HEK293 (cell line): ENCODE data around the gene IP6K2.
"Not testable (repeated sequence)": the region's sequence is repeated elsewhere in the genome, so short reads cannot be mapped to it uniquely, and the experiment has no call there.

Source experiments
- CTCF ChIA-PET: fragments of 350-600 bp; formaldehyde crosslinking; extraction: SDS; loops from one replicate; lab custom pipeline; 2021; ENCODE audit warnings: antibody characterized with exemption; lab: Yijun Ruan, JAX
- POLR2A ChIA-PET: fragments of 300-600 bp; formaldehyde crosslinking; extraction: SDS; loops from one replicate; lab custom pipeline; 2020; ENCODE audit warnings: antibody characterized with exemption, inconsistent platforms; lab: Yijun Ruan, JAX
- H3K27ac ChIP-seq: fragments of 200-500 bp; sonication (Bioruptor generic); 2 replicates; pipeline ENCODE4 v1.5.1; 2014; ENCODE audit warnings: low read depth, low read length, control low read depth, inconsistent platforms; ENCODE audit errors: extremely low read depth
- H3K36me3 ChIP-seq, 2 experiments: fragments of 200-500 bp in 1 of 2; sonication (Bioruptor generic) in 1 of 2; 1 replicate in 1 of 2; 2 replicates in 1 of 2; pipeline ENCODE4 v1.5.1; 2014 to 2017; ENCODE audit warnings: inconsistent platforms in 2 of 2, low read length in 2 of 2; ENCODE audit not compliant: control insufficient read depth in 2 of 2, insufficient read depth in 1 of 2
- H3K4me1 ChIP-seq: fragments of 200-500 bp; sonication (Bioruptor generic); 2 replicates; pipeline ENCODE4 v1.5.1; 2014; ENCODE audit warnings: mild to moderate bottlenecking, low read length, inconsistent platforms; ENCODE audit not compliant: control insufficient read depth, insufficient read depth
- H3K4me3 ChIP-seq: 2 replicates; pipeline ENCODE4 v1.5.1; 2011; ENCODE audit warnings: low read depth, mild to moderate bottlenecking, control low read depth, low read length, moderate library complexity
- H3K9me3 ChIP-seq: fragments of 200-500 bp; sonication (Bioruptor generic); 2 replicates; pipeline ENCODE4 v1.5.1; 2014; ENCODE audit warnings: low read depth, low read length, inconsistent platforms; ENCODE audit not compliant: control insufficient read depth, insufficient read depth
- BCL11B ChIP-seq: fragments of 450-650 bp; formaldehyde crosslinking; IDR thresholded peaks from 2 replicates; pipeline ENCODE4 v1.5.1; 2016; ENCODE audit warnings: low read depth, missing biosample characterization, missing genetic modification characterization
- GLI2 ChIP-seq: fragments of 450-650 bp; formaldehyde crosslinking; IDR thresholded peaks from 2 replicates; pipeline ENCODE4; 2017; ENCODE audit warnings: missing biosample characterization, missing genetic modification characterization, low read depth, borderline replicate concordance
- GLIS1 ChIP-seq: fragments of 450-650 bp; formaldehyde crosslinking; IDR thresholded peaks from 2 replicates; pipeline ENCODE4 v1.5.1; 2016; ENCODE audit warnings: missing biosample characterization, missing genetic modification characterization
- OVOL3 ChIP-seq: fragments of 450-650 bp; formaldehyde crosslinking; IDR thresholded peaks from 2 replicates; pipeline ENCODE4 v1.5.1; 2016; ENCODE audit warnings: missing biosample characterization, missing genetic modification characterization
- PRDM10 ChIP-seq: fragments of 450-650 bp; formaldehyde crosslinking; IDR thresholded peaks from 2 replicates; pipeline ENCODE4 v1.5.1; 2016; ENCODE audit warnings: missing biosample characterization, missing genetic modification characterization
- SALL2 ChIP-seq: fragments of 450-650 bp; formaldehyde crosslinking; IDR thresholded peaks from 2 replicates; pipeline ENCODE4 v1.5.0; 2017; ENCODE audit warnings: missing biosample characterization, mild to moderate bottlenecking, missing genetic modification characterization, borderline replicate concordance
- YY1 ChIP-seq: fragments of 450-650 bp; formaldehyde crosslinking; IDR thresholded peaks from 2 replicates; pipeline ENCODE4 v1.5.1; 2018; ENCODE audit warnings: missing biosample characterization, missing genetic modification characterization
- ZFP41 ChIP-seq: fragments of 450-650 bp; formaldehyde crosslinking; IDR thresholded peaks from 2 replicates; pipeline ENCODE4 v1.5.1; 2016; ENCODE audit warnings: missing biosample characterization, missing genetic modification characterization, borderline replicate concordance
- ZNF133 ChIP-seq: fragments of 450-650 bp; formaldehyde crosslinking; IDR thresholded peaks from 2 replicates; pipeline ENCODE4 v1.5.1; 2016; ENCODE audit warnings: missing biosample characterization, missing genetic modification characterization
- ZNF16 ChIP-seq: fragments of 450-650 bp; formaldehyde crosslinking; IDR thresholded peaks from 2 replicates; pipeline ENCODE4 v1.5.1; 2016; ENCODE audit warnings: low read depth, missing biosample characterization, missing genetic modification characterization
- ZNF302 ChIP-seq: fragments of 450-650 bp; formaldehyde crosslinking; IDR thresholded peaks from 2 replicates; pipeline ENCODE4 v1.5.1; 2016; ENCODE audit warnings: missing biosample characterization, missing genetic modification characterization, low read depth
- ZNF311 ChIP-seq: fragments of 450-650 bp; formaldehyde crosslinking; IDR thresholded peaks from 2 replicates; pipeline ENCODE4 v1.5.1; 2017; ENCODE audit warnings: missing biosample characterization, missing genetic modification characterization, borderline replicate concordance
- ZNF366 ChIP-seq: fragments of 450-650 bp; formaldehyde crosslinking; conservative IDR thresholded peaks from 2 replicates; pipeline ENCODE4 v1.5.1; 2016; ENCODE audit warnings: missing biosample characterization, missing genetic modification characterization
- ZNF394 ChIP-seq: fragments of 450-650 bp; formaldehyde crosslinking; IDR thresholded peaks from 2 replicates; pipeline ENCODE4 v1.5.1; 2016; ENCODE audit warnings: missing biosample characterization, missing genetic modification characterization, mild to moderate bottlenecking, moderate library complexity, borderline replicate concordance
- ZNF510 ChIP-seq: fragments of 450-650 bp; formaldehyde crosslinking; IDR thresholded peaks from 2 replicates; pipeline ENCODE4 v1.5.1; 2018; ENCODE audit warnings: mild to moderate bottlenecking, missing genetic modification characterization, missing biosample characterization; ENCODE audit not compliant: insufficient replicate concordance
- ZNF521 ChIP-seq: fragments of 450-650 bp; formaldehyde crosslinking; IDR thresholded peaks from 2 replicates; pipeline ENCODE4 v1.5.1; 2017; ENCODE audit warnings: missing biosample characterization, mild to moderate bottlenecking, missing genetic modification characterization
- ZNF600 ChIP-seq: fragments of 450-650 bp; formaldehyde crosslinking; IDR thresholded peaks from 2 replicates; pipeline ENCODE4 v1.5.1; 2016; ENCODE audit warnings: missing biosample characterization, missing genetic modification characterization
- ZNF677 ChIP-seq: fragments of 450-650 bp; IDR thresholded peaks from 2 replicates; pipeline ENCODE4 v1.5.0; 2018; ENCODE audit warnings: missing biosample characterization, mild to moderate bottlenecking, missing genetic modification characterization, moderate library complexity
- ZNF701 ChIP-seq: fragments of 450-650 bp; formaldehyde crosslinking; IDR thresholded peaks from 2 replicates; pipeline ENCODE4 v1.5.1; 2016; ENCODE audit warnings: missing biosample characterization, missing genetic modification characterization
- ZNF76 ChIP-seq: fragments of 450-650 bp; formaldehyde crosslinking; IDR thresholded peaks from 2 replicates; pipeline ENCODE4; 2016; ENCODE audit warnings: low read depth, missing biosample characterization, missing genetic modification characterization, borderline replicate concordance
- ZNF792 ChIP-seq: fragments of 450-650 bp; formaldehyde crosslinking; IDR thresholded peaks from 2 replicates; pipeline ENCODE4 v1.5.1; 2016; ENCODE audit warnings: missing biosample characterization, missing genetic modification characterization
- ZSCAN23 ChIP-seq: fragments of 450-650 bp; formaldehyde crosslinking; IDR thresholded peaks from 2 replicates; pipeline ENCODE4 v1.5.1; 2016; ENCODE audit warnings: missing biosample characterization, missing genetic modification characterization
- TF ChIP-seq, protein P1 (sequence below): fragments of 450-650 bp; formaldehyde crosslinking; IDR thresholded peaks from 2 replicates; pipeline ENCODE4 v1.5.1; 2016; ENCODE audit warnings: missing biosample characterization, missing genetic modification characterization

IP6K2 gene

GRCh38 chr3:48747015-48747615 lies 30.1 kb upstream of the IP6K2 start (continued):
- no peak for TF ChIP-seq ZNF302 (tag by site-specific recombination)
- TF ChIP-seq ZFP41 (tag by site-specific recombination) = no peak
- no peak for TF ChIP-seq GLI2 (tag by site-specific recombination)
- TF ChIP-seq ZNF16 (tag by site-specific recombination) = no peak
- TF ChIP-seq ZNF311 (tag by site-specific recombination) = no peak
- TF ChIP-seq ZSCAN23 = no peak

GRCh38 chr3:48743773-48744172 lies 26.8 kb upstream of the IP6K2 start:
- peaks cover 0 to 4% of the 10 kb centered on the region in 2 experiments; a peak in 1 of 3 replicates for H3K36me3 ChIP-seq
- CTCF ChIA-PET = no interaction called here
- POLR2A ChIA-PET = interaction anchor here (0.6 kb wide), 1 partner anchor 36 kb away, joined by 3 read pairs; no protein-coding TSS in a partner anchor
- no peak overlapping the region for H3K4me3 ChIP-seq
- no peak for TF ChIP-seq GLI2 (tag by site-specific recombination)
- TF ChIP-seq OVOL3 (tag by site-specific recombination) = no peak
- TF ChIP-seq SALL2 (tag by site-specific recombination) = no peak
- no peak for TF ChIP-seq ZNF510 (tag by site-specific recombination)
- TF ChIP-seq ZNF521 (tag by site-specific recombination) = no peak
- TF ChIP-seq YY1 (tag by site-specific recombination) = no peak
- TF ChIP-seq ZNF701 = no peak
- no peak for TF ChIP-seq ZNF394 (tag by site-specific recombination)
- H3K4me1 ChIP-seq = no peaks in the 10 kb centered on the region
- no peaks in the 10 kb centered on the region for H3K9me3 ChIP-seq
- no peak overlapping the region for H3K27ac ChIP-seq

- H3K36me3 ChIP-seq, H3K4me3 ChIP-seq, H3K4me1 ChIP-seq, POLR2A ChIA-PET, CTCF ChIA-PET, H3K9me3 ChIP-seq, H3K27ac ChIP-seq: not testable (repeated sequence)
Measured at GRCh38 chr3:48741226-48741625, 24.2 kb upstream of the IP6K2 start.

- H3K27ac ChIP-seq = no peak overlapping the region
- CTCF ChIA-PET = interaction anchor here (0.6 to 1.5 kb wide), 23 partner anchors 7 to 339 kb away, joined by 3 to 7 read pairs (median 4); partner anchors contain the start of genes ARIH2 and IP6K2
- H3K9me3 ChIP-seq = no peaks in the 10 kb centered on the region
- H3K36me3 ChIP-seq = no peaks in the 10 kb centered on the region
- H3K4me3 ChIP-seq = no peak overlapping the region
- POLR2A ChIA-PET = interaction anchor here (1.3 kb wide), 2 partner anchors 23 to 179 kb away, joined by 4 to 6 read pairs; partner anchors contain the start of gene IP6K2
- no peaks in the 10 kb centered on the region for H3K4me1 ChIP-seq
- TF ChIP-seq, protein P1, sequence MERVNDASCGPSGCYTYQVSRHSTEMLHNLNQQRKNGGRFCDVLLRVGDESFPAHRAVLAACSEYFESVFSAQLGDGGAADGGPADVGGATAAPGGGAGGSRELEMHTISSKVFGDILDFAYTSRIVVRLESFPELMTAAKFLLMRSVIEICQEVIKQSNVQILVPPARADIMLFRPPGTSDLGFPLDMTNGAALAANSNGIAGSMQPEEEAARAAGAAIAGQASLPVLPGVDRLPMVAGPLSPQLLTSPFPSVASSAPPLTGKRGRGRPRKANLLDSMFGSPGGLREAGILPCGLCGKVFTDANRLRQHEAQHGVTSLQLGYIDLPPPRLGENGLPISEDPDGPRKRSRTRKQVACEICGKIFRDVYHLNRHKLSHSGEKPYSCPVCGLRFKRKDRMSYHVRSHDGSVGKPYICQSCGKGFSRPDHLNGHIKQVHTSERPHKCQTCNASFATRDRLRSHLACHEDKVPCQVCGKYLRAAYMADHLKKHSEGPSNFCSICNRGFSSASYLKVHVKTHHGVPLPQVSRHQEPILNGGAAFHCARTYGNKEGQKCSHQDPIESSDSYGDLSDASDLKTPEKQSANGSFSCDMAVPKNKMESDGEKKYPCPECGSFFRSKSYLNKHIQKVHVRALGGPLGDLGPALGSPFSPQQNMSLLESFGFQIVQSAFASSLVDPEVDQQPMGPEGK = peak; percentile 30; the same call in 1 of the 2 replicates
- no peak for TF ChIP-seq ZNF366
- no peak for TF ChIP-seq GLIS1
- TF ChIP-seq PRDM10 (tag by site-specific recombination) = peak; percentile 64
- TF ChIP-seq BCL11B (tag by site-specific recombination) = no peak
- TF ChIP-seq ZNF133 (tag by site-specific recombination) = no peak
- no peak for TF ChIP-seq ZNF677
- TF ChIP-seq ZNF76 (tag by site-specific recombination) = 0 out of 2 replicates have a peak, but pooled peaks have one; percentile 49
- TF ChIP-seq ZNF600 (tag by site-specific recombination) = 0 out of 2 replicates have a peak, but pooled peaks have one; percentile 27
- no peak for TF ChIP-seq ZNF792 (tag by site-specific recombination)
Measured at GRCh38 chr3:48739955-48740823, 23.2 kb upstream of the IP6K2 start.
